Measurements from ENCODE around the gene JAZF1. TPM values are rescaled to one million over a fixed set of nuclear protein-coding genes. Genes with fewer than 3 reads are reported as not detected.

The JAZF1 gene
- total and polyA plus RNA-seq, 10 of the 15 experiments (the other 5 are each of a cell fraction or from before 2014, with no cell fraction given): 0.04 to 0.82 (median 0.15) TPM; not detected in 3

DNA sequence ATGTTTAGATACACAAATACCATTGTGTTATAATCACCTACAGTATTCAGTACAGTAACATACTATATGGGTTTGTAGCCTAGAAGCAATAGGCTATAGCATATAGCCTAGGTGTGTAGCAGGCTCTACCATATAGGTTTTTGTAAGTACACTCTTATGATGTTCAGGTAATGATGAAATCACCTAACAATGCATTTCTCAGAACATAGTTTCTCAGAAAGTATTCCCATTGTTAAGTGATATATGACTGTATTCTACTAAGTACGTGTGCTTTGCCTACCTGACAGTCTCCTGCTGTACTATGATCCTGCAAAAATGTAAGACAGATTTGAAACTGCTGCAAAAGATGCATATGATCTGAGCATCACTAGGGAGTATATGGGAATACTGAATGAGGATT, 137.9 kb downstream of the JAZF1 start:
- Histone ChIP-seq H3K27ac (ENCODE audit: control insufficient read depth, insufficient read depth) (no peak overlapping the region), H3K4me3 (no peak overlapping the region), H3K4me2 (ENCODE audit: control insufficient read depth, insufficient read depth) (no peak overlapping the region), H4K20me1 (ENCODE audit: control insufficient read depth, insufficient read depth) (no peaks in the 10 kb centered on the region), H3K9me3 (replicated peaks; ENCODE audit: control insufficient read depth, insufficient read depth, low read length) (no peaks in the 10 kb centered on the region), H3K4me1 (ENCODE audit: control insufficient read depth, insufficient read depth, low read length) (no peaks in the 10 kb centered on the region), H3K27me3 (replicated peaks in 1 of 2; ENCODE audit: control insufficient read depth in 2 of 2, insufficient read depth in 2 of 2, low read length in 1 of 2) (no peaks in the 10 kb centered on the region; a peak in 1 of 4 replicates), H3K9ac (ENCODE audit: control insufficient read depth, insufficient read depth, low read length) (no peak overlapping the region), H2AFZ (ENCODE audit: control insufficient read depth, low read depth, low read length) (no peak overlapping the region), H3K79me2 (ENCODE audit: control insufficient read depth, insufficient read depth, low read length) (no peaks in the 10 kb centered on the region), H3K36me3 (ENCODE audit: control insufficient read depth in 2 of 2, insufficient read depth in 2 of 2, low read length in 1 of 2) (no peaks in the 10 kb centered on the region)
- ATAC-seq: no peak
- ChIA-PET CTCF (interaction anchor here (0.8 kb wide), 1 partner anchor 19 kb away, joined by 4 read pairs; no protein-coding TSS in a partner anchor), SMC1A (ENCODE audit: uncharacterized antibody, unreplicated experiment) (no interaction called here), RAD21 (ENCODE audit: unreplicated experiment) (no interaction called here), POLR2A (no interaction called here)
- 48% methylated on average over 1 of the region's 1 CpG for WGBS (ENCODE audit: insufficient coverage, insufficient replicate concordance, low lambda C conversion rate, missing lambda C conversion rate)
- intact Hi-C loops (cut with micrococcal nuclease; ENCODE audit: unreplicated experiment) (no loop called here), in situ Hi-C loops (cut with MboI) (no loop called here)
- no peak for FAIRE-seq
- TF ChIP-seq IKZF1 (conservative IDR thresholded peaks at IDR 0.05): no peak
- TF ChIP-seq MEF2B (IDR thresholded peaks at IDR 0.05; ENCODE audit: partially characterized antibody, poor library complexity, severe bottlenecking): no peak
- TF ChIP-seq, protein P1, sequence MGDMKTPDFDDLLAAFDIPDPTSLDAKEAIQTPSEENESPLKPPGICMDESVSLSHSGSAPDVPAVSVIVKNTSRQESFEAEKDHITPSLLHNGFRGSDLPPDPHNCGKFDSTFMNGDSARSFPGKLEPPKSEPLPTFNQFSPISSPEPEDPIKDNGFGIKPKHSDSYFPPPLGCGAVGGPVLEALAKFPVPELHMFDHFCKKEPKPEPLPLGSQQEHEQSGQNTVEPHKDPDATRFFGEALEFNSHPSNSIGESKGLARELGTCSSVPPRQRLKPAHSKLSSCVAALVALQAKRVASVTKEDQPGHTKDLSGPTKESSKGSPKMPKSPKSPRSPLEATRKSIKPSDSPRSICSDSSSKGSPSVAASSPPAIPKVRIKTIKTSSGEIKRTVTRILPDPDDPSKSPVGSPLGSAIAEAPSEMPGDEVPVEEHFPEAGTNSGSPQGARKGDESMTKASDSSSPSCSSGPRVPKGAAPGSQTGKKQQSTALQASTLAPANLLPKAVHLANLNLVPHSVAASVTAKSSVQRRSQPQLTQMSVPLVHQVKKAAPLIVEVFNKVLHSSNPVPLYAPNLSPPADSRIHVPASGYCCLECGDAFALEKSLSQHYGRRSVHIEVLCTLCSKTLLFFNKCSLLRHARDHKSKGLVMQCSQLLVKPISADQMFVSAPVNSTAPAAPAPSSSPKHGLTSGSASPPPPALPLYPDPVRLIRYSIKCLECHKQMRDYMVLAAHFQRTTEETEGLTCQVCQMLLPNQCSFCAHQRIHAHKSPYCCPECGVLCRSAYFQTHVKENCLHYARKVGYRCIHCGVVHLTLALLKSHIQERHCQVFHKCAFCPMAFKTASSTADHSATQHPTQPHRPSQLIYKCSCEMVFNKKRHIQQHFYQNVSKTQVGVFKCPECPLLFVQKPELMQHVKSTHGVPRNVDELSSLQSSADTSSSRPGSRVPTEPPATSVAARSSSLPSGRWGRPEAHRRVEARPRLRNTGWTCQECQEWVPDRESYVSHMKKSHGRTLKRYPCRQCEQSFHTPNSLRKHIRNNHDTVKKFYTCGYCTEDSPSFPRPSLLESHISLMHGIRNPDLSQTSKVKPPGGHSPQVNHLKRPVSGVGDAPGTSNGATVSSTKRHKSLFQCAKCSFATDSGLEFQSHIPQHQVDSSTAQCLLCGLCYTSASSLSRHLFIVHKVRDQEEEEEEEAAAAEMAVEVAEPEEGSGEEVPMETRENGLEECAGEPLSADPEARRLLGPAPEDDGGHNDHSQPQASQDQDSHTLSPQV (IDR thresholded peaks at IDR 0.05): no peak
- TF ChIP-seq RCOR1 (conservative IDR thresholded peaks at IDR 0.05; ENCODE audit: low read depth, low read length): no peak
- TF ChIP-seq IRF4 (IDR thresholded peaks at IDR 0.05; ENCODE audit: low read depth, low read length): no peak
- no peak for TF ChIP-seq BRCA1 (IDR thresholded peaks at IDR 0.05; ENCODE audit: low read depth, low read length)
- no peak for DNase-seq (ENCODE audit: low read depth, low spot score)
- BruUV-seq (replicated peaks): no TSS peak
